Naive B cell (primary cell): ENCODE results near the gene PINK1. TPM values are rescaled to one million over a fixed set of nuclear protein-coding genes. Genes with fewer than 3 reads are reported as not detected.

Source experiments
- ATAC-seq, 2 donors: fragments of 150-1000 bp; cut with Tn5 transposase; 2 replicates each; pipeline ENCODE4 v1.10.0; 2021; ENCODE audit warnings: low read depth in 2 of 2, mild to moderate bottlenecking in 2 of 2, moderate library complexity in 2 of 2
- DNase-seq: peaks from one replicate; pipeline ENCODE4 v3.0.0; 2022
- H3K27ac Mint-ChIP-seq, 6 donors: one replicate each; pipeline ENCODE4 v1.8.0; 2020 to 2022; ENCODE audit warnings: mild to moderate bottlenecking in 6 of 6, mixed read lengths in 6 of 6, moderate library complexity in 5 of 6, inconsistent platforms in 2 of 6
- H3K27me3 Mint-ChIP-seq, 3 donors: one replicate each; pipeline ENCODE4 v1.8.0; 2021 to 2022; ENCODE audit warnings: mixed read lengths in 3 of 3, mild to moderate bottlenecking in 1 of 3
- H3K36me3 Mint-ChIP-seq, 2 donors: one replicate each; pipeline ENCODE4 v1.8.0; 2020 to 2022; ENCODE audit warnings: mixed read lengths in 2 of 2, inconsistent platforms in 1 of 2, mild to moderate bottlenecking in 1 of 2
- H3K4me1 Mint-ChIP-seq, 3 donors: one replicate each; pipeline ENCODE4 v1.8.0; 2020 to 2022; ENCODE audit warnings: mixed read lengths in 3 of 3, inconsistent platforms in 1 of 3, mild to moderate bottlenecking in 1 of 3, moderate library complexity in 1 of 3
- H3K4me3 Mint-ChIP-seq, 8 donors: one replicate each; pipeline ENCODE4 v1.8.0; 2020 to 2022; ENCODE audit warnings: mild to moderate bottlenecking in 8 of 8, mixed read lengths in 8 of 8, moderate library complexity in 8 of 8, inconsistent platforms in 2 of 8
- H3K9me3 Mint-ChIP-seq, 7 donors: one replicate each; pipeline ENCODE4 v1.8.0; 2020 to 2022; ENCODE audit warnings: mixed read lengths in 7 of 7, mild to moderate bottlenecking in 5 of 7, inconsistent platforms in 2 of 7, moderate library complexity in 1 of 7
- polyA plus RNA-seq, 6 donors: library from polyadenylated mRNA; unstranded; fragments of 300-500 nt; fragmentation: Illumina TruSeq; gene quantifications; one replicate each; pipeline ENCODE4 v1.2.3, GENCODE V29; 2021; ENCODE audit warnings: low read depth in 6 of 6

The PINK1 gene
- polyA plus RNA-seq, 6 donors from 2014 or later = 9.1 to 21.0 (median 16.2) TPM

- DNase-seq = peak; percentile 50
- peak; percentile 65 to 81 for ATAC-seq
- Mint-ChIP-seq H3K4me3 (peak overlapping the region in 1 of 8 donors; percentile 0), H3K36me3 (peaks cover 0 to 8% of the 10 kb centered on the region in 2 donors), H3K27me3 (no peaks in the 10 kb centered on the region), H3K27ac (peak overlapping the region in 1 of 6 donors; percentile 57), H3K4me1 (peaks cover 5 to 6% (median 6%) of the 10 kb centered on the region in 3 donors), H3K9me3 (no peaks in the 10 kb centered on the region)
Measured at GRCh38 chr1:20640183-20640597, 6.9 kb downstream of the PINK1 start.

- Mint-ChIP-seq H3K4me3 (no peak overlapping the region), H3K27ac (no peak overlapping the region), H3K27me3 (no peaks in the 10 kb centered on the region), H3K4me1 (peaks cover 4 to 6% (median 5%) of the 10 kb centered on the region in 3 donors), H3K36me3 (peaks cover 0 to 8% of the 10 kb centered on the region in 2 donors), H3K9me3 (no peaks in the 10 kb centered on the region)
- ATAC-seq (no peak), DNase-seq (no peak)
Measured at GRCh38 chr1:20641975-20642374, 8.7 kb downstream of the PINK1 start.

GRCh38 chr1:20643080-20643479, 9.8 kb downstream of the PINK1 start:
- Mint-ChIP-seq H3K4me1 (peaks cover 4 to 6% (median 5%) of the 10 kb centered on the region in 3 donors), H3K36me3 (peaks cover 0 to 8% of the 10 kb centered on the region in 2 donors), H3K4me3 (no peak overlapping the region), H3K27me3 (no peaks in the 10 kb centered on the region), H3K9me3 (no peaks in the 10 kb centered on the region), H3K27ac (peak overlapping the region in 1 of 6 donors; percentile 12)
- DNase-seq (no peak), ATAC-seq (no peak)

- ATAC-seq = no peak
- H3K27ac Mint-ChIP-seq = no peak overlapping the region
- H3K27me3 Mint-ChIP-seq = no peaks in the 10 kb centered on the region
- H3K4me3 Mint-ChIP-seq = no peak overlapping the region
- no peak for DNase-seq
- H3K4me1 Mint-ChIP-seq = peaks cover 4 to 6% (median 5%) of the 10 kb centered on the region in 3 donors
- peaks cover 0 to 6% of the 10 kb centered on the region in 2 donors for H3K36me3 Mint-ChIP-seq
- H3K9me3 Mint-ChIP-seq = no peaks in the 10 kb centered on the region
Measured at GRCh38 chr1:20644416-20644815, 11.2 kb downstream of the PINK1 start.

GRCh38 chr1:20645414-20645813, 12.2 kb downstream of the PINK1 start:
- no peak for ATAC-seq
- H3K27me3 Mint-ChIP-seq = no peaks in the 10 kb centered on the region
- peaks cover 1 to 16% of the 10 kb centered on the region in 2 donors for H3K36me3 Mint-ChIP-seq
- no peak overlapping the region for H3K4me3 Mint-ChIP-seq
- DNase-seq = no peak
- no peak overlapping the region for H3K27ac Mint-ChIP-seq
- no peaks in the 10 kb centered on the region for H3K9me3 Mint-ChIP-seq
- peaks cover under 1% of the 10 kb centered on the region in 3 donors for H3K4me1 Mint-ChIP-seq

- Mint-ChIP-seq H3K9me3 (no peaks in the 10 kb centered on the region), H3K4me3 (no peak overlapping the region), H3K27ac (no peak overlapping the region), H3K4me1 (no peaks in the 10 kb centered on the region), H3K36me3 (peaks cover 7 to 30% of the 10 kb centered on the region in 2 donors), H3K27me3 (no peaks in the 10 kb centered on the region)
- ATAC-seq (no peak), DNase-seq (no peak)
Measured at GRCh38 chr1:20648438-20648837, 15.2 kb downstream of the PINK1 start.

- no peak for DNase-seq
- H3K27me3 Mint-ChIP-seq = no peaks in the 10 kb centered on the region
- peak overlapping the region in 2 of 6 donors; percentile 71 to 84 for H3K27ac Mint-ChIP-seq
- H3K36me3 Mint-ChIP-seq = peaks cover 7 to 30% of the 10 kb centered on the region in 2 donors
- no peaks in the 10 kb centered on the region for H3K9me3 Mint-ChIP-seq
- H3K4me3 Mint-ChIP-seq = no peak overlapping the region
- no peaks in the 10 kb centered on the region for H3K4me1 Mint-ChIP-seq
- ATAC-seq = no peak
Measured at GRCh38 chr1:20648946-20649345, 15.7 kb downstream of the PINK1 start.

- ATAC-seq = no peak
Measured at GRCh38 chr1:20652300-20652699, 19.0 kb downstream of the PINK1 start.

GRCh38 chr1:20654104-20654690, 20.9 kb downstream of the PINK1 start:
- Mint-ChIP-seq H3K27me3 (no peaks in the 10 kb centered on the region), H3K36me3 (peaks cover 16 to 38% of the 10 kb centered on the region in 2 donors), H3K4me1 (peaks cover 10 to 12% (median 11%) of the 10 kb centered on the region in 3 donors), H3K27ac (peak overlapping the region in 3 of 6 donors; percentile 33 to 76 (median 38)), H3K9me3 (no peaks in the 10 kb centered on the region), H3K4me3 (no peak overlapping the region)
- ATAC-seq (no peak), DNase-seq (no peak)

More at GRCh38 chr1:20652300-20652699, 19.0 kb downstream of the PINK1 start:
- peaks cover 4 to 9% (median 8%) of the 10 kb centered on the region in 3 donors for H3K4me1 Mint-ChIP-seq
- H3K36me3 Mint-ChIP-seq = peaks cover 15 to 40% of the 10 kb centered on the region in 2 donors
- no peaks in the 10 kb centered on the region for H3K27me3 Mint-ChIP-seq
- DNase-seq = no peak
- H3K9me3 Mint-ChIP-seq = no peaks in the 10 kb centered on the region
- H3K27ac Mint-ChIP-seq = no peak overlapping the region
- H3K4me3 Mint-ChIP-seq = no peak overlapping the region

GRCh38 chr1:20657024-20657423, 23.8 kb downstream of the PINK1 start:
- Mint-ChIP-seq H3K27me3 (no peaks in the 10 kb centered on the region), H3K9me3 (no peaks in the 10 kb centered on the region), H3K4me3 (peak overlapping the region in 1 of 8 donors; percentile 68), H3K36me3 (peaks cover 13 to 21% of the 10 kb centered on the region in 2 donors), H3K4me1 (peaks cover 33 to 40% (median 39%) of the 10 kb centered on the region in 3 donors), H3K27ac (peak overlapping the region in 1 of 6 donors; percentile 37)
- DNase-seq (no peak), ATAC-seq (no peak)

- ATAC-seq (no peak), DNase-seq (no peak)
- Mint-ChIP-seq H3K9me3 (no peaks in the 10 kb centered on the region), H3K4me1 (peaks cover 42 to 53% (median 48%) of the 10 kb centered on the region in 3 donors), H3K27ac (peak overlapping the region in 2 of 6 donors; percentile 59 to 98), H3K36me3 (peaks cover 13 to 17% of the 10 kb centered on the region in 2 donors), H3K4me3 (peak overlapping the region in 2 of 8 donors; percentile 30 to 99), H3K27me3 (no peaks in the 10 kb centered on the region)
Measured at GRCh38 chr1:20658166-20658915, 25.1 kb downstream of the PINK1 start.

GRCh38 chr1:20660363-20660762, 27.1 kb downstream of the PINK1 start:
- peaks cover 42 to 54% (median 48%) of the 10 kb centered on the region in 3 donors for H3K4me1 Mint-ChIP-seq
- DNase-seq = no peak
- peak overlapping the region; percentile 94 to 100 (median 99) for H3K4me3 Mint-ChIP-seq
- ATAC-seq = no peak
- H3K27me3 Mint-ChIP-seq = no peaks in the 10 kb centered on the region
- H3K9me3 Mint-ChIP-seq = no peaks in the 10 kb centered on the region
- peak overlapping the region; percentile 66 to 98 (median 98) for H3K27ac Mint-ChIP-seq
- H3K36me3 Mint-ChIP-seq = peaks cover 13 to 17% of the 10 kb centered on the region in 2 donors

GRCh38 chr1:20660847-20661206, 27.6 kb downstream of the PINK1 start:
- peaks cover 42 to 54% (median 48%) of the 10 kb centered on the region in 3 donors for H3K4me1 Mint-ChIP-seq
- no peaks in the 10 kb centered on the region for H3K27me3 Mint-ChIP-seq
- peaks cover 13 to 17% of the 10 kb centered on the region in 2 donors for H3K36me3 Mint-ChIP-seq
- peak overlapping the region; percentile 66 to 98 (median 98) for H3K27ac Mint-ChIP-seq
- DNase-seq = no peak
- H3K4me3 Mint-ChIP-seq = peak overlapping the region; percentile 94 to 100 (median 99)
- H3K9me3 Mint-ChIP-seq = no peaks in the 10 kb centered on the region
- ATAC-seq = peak; percentile 16 to 25
